Fibroblast of pulmonary artery (primary cell): ENCODE measurements around the gene TRO.

Experiments
- DNase-seq: peaks from one replicate; pipeline ENCODE4 v3.0.0-alpha.2; 2010; ENCODE audit warnings: low read depth
- H3K4me3 ChIP-seq: replicated peaks from 2 replicates; pipeline ENCODE4 v1.5.1; 2011; ENCODE audit warnings: low read depth, mild to moderate bottlenecking, control low read depth, low read length, moderate library complexity
- TF ChIP-seq, protein P1 (sequence below): IDR thresholded peaks from 2 replicates; pipeline ENCODE4 v1.5.1; 2011; ENCODE audit warnings: mild to moderate bottlenecking, control low read depth, low read length, inconsistent platforms; ENCODE audit errors: missing control alignments

The TRO gene

DNA sequence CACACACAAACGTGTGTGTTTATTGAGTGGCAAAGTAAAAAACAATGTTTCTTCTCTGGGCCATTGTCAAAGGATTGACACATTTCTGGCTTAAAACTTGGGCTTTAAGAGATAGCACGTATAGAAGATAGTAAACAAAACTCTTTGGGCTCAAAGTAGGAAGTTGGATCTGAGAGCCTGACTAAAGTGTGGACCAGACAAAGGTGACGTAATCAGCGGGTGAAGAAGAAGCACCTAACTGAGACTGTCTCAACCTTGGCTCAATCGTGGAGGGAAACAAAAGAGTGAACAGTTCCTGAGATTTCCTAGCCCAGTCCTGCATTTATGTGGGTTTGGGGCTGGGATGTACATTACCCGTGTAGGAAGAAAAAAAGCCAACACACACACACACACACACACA, 59.7 kb downstream of the TRO start:
- no peak for DNase-seq
- no peak overlapping the region for H3K4me3 ChIP-seq
- TF ChIP-seq, protein P1, sequence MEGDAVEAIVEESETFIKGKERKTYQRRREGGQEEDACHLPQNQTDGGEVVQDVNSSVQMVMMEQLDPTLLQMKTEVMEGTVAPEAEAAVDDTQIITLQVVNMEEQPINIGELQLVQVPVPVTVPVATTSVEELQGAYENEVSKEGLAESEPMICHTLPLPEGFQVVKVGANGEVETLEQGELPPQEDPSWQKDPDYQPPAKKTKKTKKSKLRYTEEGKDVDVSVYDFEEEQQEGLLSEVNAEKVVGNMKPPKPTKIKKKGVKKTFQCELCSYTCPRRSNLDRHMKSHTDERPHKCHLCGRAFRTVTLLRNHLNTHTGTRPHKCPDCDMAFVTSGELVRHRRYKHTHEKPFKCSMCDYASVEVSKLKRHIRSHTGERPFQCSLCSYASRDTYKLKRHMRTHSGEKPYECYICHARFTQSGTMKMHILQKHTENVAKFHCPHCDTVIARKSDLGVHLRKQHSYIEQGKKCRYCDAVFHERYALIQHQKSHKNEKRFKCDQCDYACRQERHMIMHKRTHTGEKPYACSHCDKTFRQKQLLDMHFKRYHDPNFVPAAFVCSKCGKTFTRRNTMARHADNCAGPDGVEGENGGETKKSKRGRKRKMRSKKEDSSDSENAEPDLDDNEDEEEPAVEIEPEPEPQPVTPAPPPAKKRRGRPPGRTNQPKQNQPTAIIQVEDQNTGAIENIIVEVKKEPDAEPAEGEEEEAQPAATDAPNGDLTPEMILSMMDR = no peak
